ENCODE data around the gene HOXD8.
A peak's percentile ranks its signal among the peaks of the same experiment; 100 is the strongest.

HOXD8 gene

GRCh38 chr2:176089843-176090395 is 39.6 kb upstream of the HOXD8 start:
- DNase-seq (ENCODE audit: low read depth): no peak
- H3K4me3 ChIP-seq (ENCODE audit: low read depth, low read length): no peak overlapping the region

- no peak overlapping the region for H3K4me3 ChIP-seq (ENCODE audit: low read depth, low read length)
- DNase-seq (ENCODE audit: low read depth): no peak
Observed at GRCh38 chr2:176090862-176091261, 38.6 kb upstream of the HOXD8 start.

- DNase-seq (ENCODE audit: low read depth): no peak
- no peak overlapping the region for H3K4me3 ChIP-seq (ENCODE audit: low read depth, low read length)
Observed at GRCh38 chr2:176091329-176092258, 37.9 kb upstream of the HOXD8 start.

DNA sequence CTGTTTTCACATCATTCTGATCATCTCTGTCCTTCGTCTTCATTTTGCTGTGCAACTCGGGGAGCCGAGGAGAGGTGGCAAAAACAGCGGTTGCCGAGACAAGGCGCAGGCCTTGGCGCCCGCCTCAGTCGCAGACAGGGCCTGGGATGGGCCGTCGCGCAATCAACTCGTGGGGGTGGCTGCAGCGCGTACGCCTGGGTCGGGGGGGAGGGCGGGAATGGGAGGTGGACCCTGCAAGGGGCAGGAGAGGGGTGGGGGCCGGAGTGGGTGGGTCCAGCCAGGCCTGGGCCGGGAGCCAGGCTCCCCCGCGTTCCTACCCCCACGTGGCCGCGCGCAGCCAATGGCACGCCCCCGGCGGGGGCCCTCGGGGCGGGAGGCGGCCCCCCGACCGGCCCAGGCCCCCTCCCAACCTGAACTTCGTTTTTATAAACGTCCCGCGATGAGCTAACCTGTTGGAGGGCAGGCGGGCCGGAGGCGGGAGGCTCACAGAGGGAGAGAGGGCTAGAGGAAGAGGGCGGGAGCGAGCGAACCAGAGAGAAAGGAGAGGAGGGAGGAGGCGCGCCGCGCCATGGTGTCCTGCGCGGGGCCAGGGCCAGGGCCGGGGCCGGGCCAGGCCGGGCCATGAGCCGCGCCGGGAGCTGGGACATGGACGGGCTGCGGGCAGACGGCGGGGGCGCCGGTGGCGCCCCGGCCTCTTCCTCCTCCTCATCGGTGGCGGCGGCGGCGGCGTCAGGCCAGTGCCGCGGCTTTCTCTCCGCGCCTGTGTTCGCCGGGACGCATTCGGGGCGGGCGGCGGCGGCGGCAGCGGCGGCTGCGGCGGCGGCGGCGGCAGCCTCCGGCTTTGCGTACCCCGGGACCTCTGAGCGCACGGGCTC is 37.0 kb upstream of the HOXD8 start, which contains the start of gene HOXD13:
Gene HOXD13, plus strand, starts transcription at position 452 of the 875 bp plus-strand sequence. Its CDS starts 170 bp downstream, at position 622.
- H3K4me3 ChIP-seq (ENCODE audit: low read depth, low read length): peak within 1 kb of the TSS; percentile 8

DNA sequence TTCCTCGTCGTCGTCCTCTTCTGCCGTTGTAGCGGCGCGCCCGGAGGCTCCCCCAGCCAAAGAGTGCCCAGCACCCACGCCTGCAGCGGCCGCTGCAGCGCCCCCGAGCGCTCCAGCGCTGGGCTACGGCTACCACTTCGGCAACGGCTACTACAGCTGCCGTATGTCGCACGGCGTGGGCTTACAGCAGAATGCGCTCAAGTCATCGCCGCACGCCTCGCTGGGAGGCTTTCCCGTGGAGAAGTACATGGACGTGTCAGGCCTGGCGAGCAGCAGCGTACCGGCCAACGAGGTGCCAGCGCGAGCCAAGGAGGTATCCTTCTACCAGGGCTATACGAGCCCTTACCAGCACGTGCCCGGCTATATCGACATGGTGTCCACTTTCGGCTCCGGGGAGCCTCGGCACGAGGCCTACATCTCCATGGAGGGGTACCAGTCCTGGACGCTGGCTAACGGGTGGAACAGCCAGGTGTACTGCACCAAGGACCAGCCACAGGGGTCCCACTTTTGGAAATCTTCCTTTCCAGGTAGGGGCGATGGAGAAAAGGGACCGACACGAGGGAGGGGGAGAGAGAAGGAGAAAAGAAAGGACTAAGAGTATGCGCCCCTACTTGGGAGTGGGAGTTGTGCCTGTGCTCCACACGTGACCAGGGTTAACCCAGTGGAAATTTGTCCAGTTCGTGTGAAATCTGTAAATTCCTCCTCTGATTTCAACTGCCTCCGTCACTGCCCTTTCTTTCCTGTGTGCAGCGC is 36.2 kb upstream of the HOXD8 start:
- DNase-seq (ENCODE audit: low read depth): no peak
- peak overlapping the region; percentile 8 for H3K4me3 ChIP-seq (ENCODE audit: low read depth, low read length)

More for the DNA sequence above, 37.0 kb upstream of the HOXD8 start, which contains the start of gene HOXD13:
- no peak for DNase-seq (ENCODE audit: low read depth)

DNA sequence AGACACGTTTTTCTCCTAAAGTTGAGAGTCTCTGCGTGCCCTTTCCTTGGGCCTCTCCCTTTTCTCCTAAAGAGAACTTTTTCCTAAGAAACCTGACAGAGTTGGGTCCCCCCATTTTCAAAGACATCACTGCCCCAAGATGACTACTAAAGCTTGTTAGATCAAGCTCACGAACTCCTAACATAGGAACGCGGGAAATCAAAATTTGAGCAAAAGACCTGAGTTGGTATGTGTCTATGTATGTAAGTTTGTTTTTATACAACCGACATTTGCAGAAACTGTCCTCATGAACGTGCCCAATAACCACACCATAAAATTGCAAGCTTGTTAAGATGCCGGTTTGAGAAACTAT is 35.6 kb upstream of the HOXD8 start:
- no peak overlapping the region for H3K4me3 ChIP-seq (ENCODE audit: low read depth, low read length)
- DNase-seq (ENCODE audit: low read depth): no peak

GRCh38 chr2:176094349-176094748 is 35.2 kb upstream of the HOXD8 start:
- no peak for DNase-seq (ENCODE audit: low read depth)

GRCh38 chr2:176095421-176095820 is 34.1 kb upstream of the HOXD8 start:
- no peak for DNase-seq (ENCODE audit: low read depth)
- H3K4me3 ChIP-seq (ENCODE audit: low read depth, low read length): no peak overlapping the region

More at GRCh38 chr2:176094349-176094748, 35.2 kb upstream of the HOXD8 start:
- no peak overlapping the region for H3K4me3 ChIP-seq (ENCODE audit: low read depth, low read length)

GRCh38 chr2:176096243-176096985 is 33.1 kb upstream of the HOXD8 start:
- H3K4me3 ChIP-seq (ENCODE audit: low read depth, low read length): peak overlapping the region; percentile 22
- DNase-seq (ENCODE audit: low read depth): no peak

GRCh38 chr2:176096986-176097819 is 32.3 kb upstream of the HOXD8 start:
- peak overlapping the region; percentile 33 for H3K4me3 ChIP-seq (ENCODE audit: low read depth, low read length)
- DNase-seq (ENCODE audit: low read depth): no peak

DNA sequence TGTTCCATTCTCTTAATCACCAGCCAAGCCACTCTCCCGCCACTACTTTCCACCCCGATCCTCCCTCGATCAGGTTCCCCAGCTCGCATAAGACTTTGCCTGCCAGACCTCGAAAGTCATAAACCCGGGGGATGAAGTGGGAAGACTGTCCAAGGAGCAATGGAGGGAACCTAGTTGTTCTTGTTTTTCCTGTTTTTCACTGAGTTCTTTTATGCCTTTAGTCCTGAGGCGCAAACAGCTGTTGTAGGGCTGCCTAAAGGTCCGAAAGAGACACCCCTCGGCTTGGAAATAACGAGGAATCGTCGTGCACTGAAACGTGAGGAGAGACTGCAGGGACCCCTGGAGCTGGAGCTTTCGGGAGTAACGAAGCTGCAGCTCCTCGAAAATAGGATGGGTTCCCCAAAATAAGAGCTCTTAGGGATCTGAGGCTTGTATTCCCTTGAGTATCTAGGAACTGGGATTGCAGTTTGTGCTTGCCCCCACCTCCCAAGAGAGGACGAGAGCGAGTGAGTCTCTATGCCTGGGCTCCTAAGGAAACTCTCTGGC is 31.6 kb upstream of the HOXD8 start:
- H3K4me3 ChIP-seq (ENCODE audit: low read depth, low read length): no peak overlapping the region
- DNase-seq (ENCODE audit: low read depth): no peak

GRCh38 chr2:176098366-176099158 is 30.9 kb upstream of the HOXD8 start:
- H3K4me3 ChIP-seq (ENCODE audit: low read depth, low read length): no peak overlapping the region
- DNase-seq (ENCODE audit: low read depth): no peak

- H3K4me3 ChIP-seq (ENCODE audit: low read depth, low read length): no peak overlapping the region
- DNase-seq (ENCODE audit: low read depth): no peak
Observed at GRCh38 chr2:176099159-176099727, 30.3 kb upstream of the HOXD8 start.

- no peak within 1 kb of the TSS for H3K4me3 ChIP-seq (ENCODE audit: low read depth, low read length)
- DNase-seq (ENCODE audit: low read depth): no peak
Observed at GRCh38 chr2:176099728-176100546, 29.6 kb upstream of the HOXD8 start, which contains the start of gene HOXD12. TSS of gene HOXD12 (plus strand) at chr2:176099795. CDS start at chr2:176099802, 7 bp downstream.

DNA sequence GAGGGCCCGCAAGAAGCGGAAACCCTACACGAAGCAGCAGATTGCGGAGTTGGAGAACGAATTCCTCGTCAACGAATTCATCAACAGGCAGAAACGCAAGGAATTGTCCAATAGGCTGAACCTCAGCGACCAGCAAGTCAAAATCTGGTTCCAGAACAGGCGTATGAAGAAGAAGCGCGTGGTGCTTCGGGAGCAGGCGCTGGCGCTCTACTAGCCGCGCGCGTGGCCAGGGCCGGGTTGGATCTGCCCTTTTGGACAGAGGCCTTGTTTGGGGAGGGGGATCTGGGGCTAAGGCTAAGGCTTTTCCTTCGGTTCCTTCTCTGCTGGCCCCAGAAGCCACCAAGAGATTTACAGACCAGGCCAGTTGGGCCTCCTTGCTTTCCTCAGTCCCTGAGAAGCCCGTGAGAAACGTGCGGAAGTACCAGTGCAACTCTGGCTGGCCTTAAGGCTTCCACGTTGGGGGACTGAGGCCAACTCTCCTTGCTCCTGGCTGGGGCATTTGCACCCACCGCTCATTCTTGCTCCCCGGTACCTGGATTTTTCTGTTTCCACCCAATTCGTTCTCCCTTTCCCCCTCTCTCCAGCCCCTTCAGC is 28.9 kb upstream of the HOXD8 start:
- H3K4me3 ChIP-seq (ENCODE audit: low read depth, low read length): no peak overlapping the region
- no peak for DNase-seq (ENCODE audit: low read depth)
